Neuronal stem cell (in vitro differentiated cells): ENCODE data around the gene CLEC18A.
"Not testable (repeated sequence)": the region's sequence is repeated elsewhere in the genome, so short reads cannot be mapped to it uniquely, and the experiment has no call there.

ENCODE experiments used
- DNase-seq: peaks from one replicate; pipeline ENCODE4 v3.0.0-alpha.2; 2013; ENCODE audit warnings: low spot score
- H2AFZ ChIP-seq: one replicate; pipeline ENCODE4 v1.6.1; 2013; ENCODE audit warnings: mild to moderate bottlenecking, low read length, inconsistent platforms
- H2AK5ac ChIP-seq: 2 replicates; pipeline ENCODE4 v1.6.1; 2013; ENCODE audit warnings: low read depth, mild to moderate bottlenecking, inconsistent platforms, low read length, moderate library complexity, mixed read lengths
- H2BK120ac ChIP-seq: 2 replicates; pipeline ENCODE4 v1.6.1; 2013; ENCODE audit warnings: low read depth, mild to moderate bottlenecking, inconsistent platforms, low read length, moderate library complexity, mixed read lengths
- H2BK12ac ChIP-seq: one replicate; pipeline ENCODE4 v1.6.1; 2013; ENCODE audit warnings: low read length, inconsistent platforms
- H2BK15ac ChIP-seq: 2 replicates; pipeline ENCODE4 v1.6.1; 2013; ENCODE audit warnings: mild to moderate bottlenecking, low read length, inconsistent platforms, mixed read lengths
- H2BK5ac ChIP-seq: one replicate; pipeline ENCODE4 v1.6.1; 2013; ENCODE audit warnings: inconsistent platforms, mild to moderate bottlenecking, low read length, moderate library complexity
- H3K14ac ChIP-seq: one replicate; pipeline ENCODE4 v1.6.1; 2013; ENCODE audit warnings: low read length, inconsistent platforms
- H3K18ac ChIP-seq: 2 replicates; pipeline ENCODE4 v1.6.1; 2013; ENCODE audit warnings: low read length, inconsistent platforms
- H3K23ac ChIP-seq: 2 replicates; pipeline ENCODE4 v1.6.1; 2013; ENCODE audit warnings: low read depth, mild to moderate bottlenecking, mixed read lengths, low read length, inconsistent platforms; ENCODE audit not compliant: poor library complexity
- H3K27ac ChIP-seq: replicated peaks from 3 replicates; pipeline ENCODE4 v1.5.1; 2013; ENCODE audit warnings: low read length, inconsistent platforms
- H3K27me3 ChIP-seq, 3 experiments: 2 replicates each; pipeline ENCODE4 v1.6.1; 2013; ENCODE audit warnings: low read length in 3 of 3, mild to moderate bottlenecking in 2 of 3, inconsistent platforms in 1 of 3, low read depth in 1 of 3, mixed read lengths in 1 of 3, moderate library complexity in 1 of 3; ENCODE audit not compliant: control insufficient read depth in 3 of 3, insufficient read depth in 3 of 3
- H3K36me3 ChIP-seq, 2 donors: replicated peaks in 1 of 2; 2 replicates each; pipeline ENCODE4 v1.6.1; 2013; ENCODE audit warnings: low read length in 2 of 2; ENCODE audit not compliant: control insufficient read depth in 2 of 2, insufficient read depth in 2 of 2
- H3K4ac ChIP-seq: 2 replicates; pipeline ENCODE4 v1.6.1; 2013; ENCODE audit warnings: inconsistent platforms, mild to moderate bottlenecking, low read length, moderate library complexity
- H3K4me1 ChIP-seq, 2 donors: 1 replicate in 1 of 2; 2 replicates in 1 of 2; pipeline ENCODE4 v1.6.1; 2013; ENCODE audit warnings: low read length in 2 of 2, low read depth in 1 of 2; ENCODE audit not compliant: control insufficient read depth in 2 of 2, insufficient read depth in 1 of 2
- H3K4me2 ChIP-seq: one replicate; pipeline ENCODE4 v1.6.1; 2013; ENCODE audit warnings: mild to moderate bottlenecking, low read length, inconsistent platforms; ENCODE audit not compliant: insufficient read depth, poor library complexity, severe bottlenecking
- H3K4me3 ChIP-seq, 2 donors: 2 replicates each; pipeline ENCODE4 v1.5.1; 2013; ENCODE audit warnings: low read length in 2 of 2, mild to moderate bottlenecking in 2 of 2, inconsistent platforms in 1 of 2, moderate library complexity in 1 of 2
- H3K79me1 ChIP-seq: one replicate; pipeline ENCODE4 v1.6.1; 2013; ENCODE audit warnings: low read depth, mild to moderate bottlenecking, inconsistent platforms, low read length, moderate library complexity
- H3K9ac ChIP-seq: one replicate; pipeline ENCODE4 v1.6.1; 2013; ENCODE audit warnings: mild to moderate bottlenecking, low read depth, low read length, inconsistent platforms; ENCODE audit not compliant: poor library complexity
- H3K9me3 ChIP-seq, 2 donors: replicated peaks in 1 of 2; 2 replicates each; pipeline versions ENCODE3 to v1.6.1; 2013; ENCODE audit warnings: low read length in 2 of 2, mild to moderate bottlenecking in 2 of 2, inconsistent platforms in 1 of 2, low read depth in 1 of 2, mixed read lengths in 1 of 2, moderate library complexity in 1 of 2; ENCODE audit not compliant: control insufficient read depth in 2 of 2, insufficient read depth in 1 of 2
- H4K8ac ChIP-seq: one replicate; pipeline ENCODE4 v1.6.1; 2013; ENCODE audit warnings: low read depth, mild to moderate bottlenecking, inconsistent platforms, low read length, moderate library complexity
- H4K91ac ChIP-seq: one replicate; pipeline ENCODE4 v1.6.1; 2013; ENCODE audit warnings: low read length, low read depth, mild to moderate bottlenecking, inconsistent platforms; ENCODE audit not compliant: poor library complexity
- WGBS, 2 donors: extraction: QIAGEN DNeasy Blood & Tissue Kit; methylation state at CpG; one replicate each; pipeline ENCODE4 v1.1.7; 2013; ENCODE audit warnings: missing lambda C conversion rate in 2 of 2, mixed read lengths in 1 of 2; ENCODE audit not compliant: insufficient read length in 2 of 2, insufficient replicate concordance in 1 of 2; ENCODE audit errors: extremely low coverage in 2 of 2; 5-methylcytosine and 5-hydroxymethylcytosine counted together

The CLEC18A gene

DNA sequence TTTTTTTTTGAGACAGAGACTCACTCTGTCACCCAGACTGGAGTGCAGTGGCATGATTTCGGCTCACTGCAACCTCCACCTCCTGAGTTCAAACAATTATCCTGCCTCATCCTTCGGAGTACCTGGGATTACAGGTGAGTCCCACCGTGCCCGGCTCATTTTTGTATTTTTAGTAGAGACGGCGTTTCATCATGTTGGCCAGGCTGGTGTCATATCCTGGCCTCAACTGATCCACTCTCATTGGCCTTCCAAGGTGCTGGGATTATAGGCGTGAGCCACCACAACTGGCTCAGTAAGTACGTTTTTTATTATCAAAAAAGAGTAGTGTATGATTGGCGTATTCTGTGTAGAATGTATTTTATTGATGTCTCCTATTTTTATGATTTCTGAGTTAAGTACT lies 48.7 kb downstream of the CLEC18A start:
- not testable (repeated sequence) for H2BK15ac ChIP-seq, H2BK120ac ChIP-seq, H3K4ac ChIP-seq, DNase-seq, H3K9ac ChIP-seq, H3K23ac ChIP-seq, H3K27me3 ChIP-seq, H3K18ac ChIP-seq, H3K4me3 ChIP-seq, H3K4me1 ChIP-seq, H4K8ac ChIP-seq, H2BK5ac ChIP-seq, H3K79me1 ChIP-seq, H3K27ac ChIP-seq, H4K91ac ChIP-seq, H2AK5ac ChIP-seq, H3K14ac ChIP-seq, H3K9me3 ChIP-seq, H3K4me2 ChIP-seq, H2BK12ac ChIP-seq, H2AFZ ChIP-seq, H3K36me3 ChIP-seq
- no CpG with 5 or more reads among the region's 9 CpGs for WGBS, 2 donors

DNA sequence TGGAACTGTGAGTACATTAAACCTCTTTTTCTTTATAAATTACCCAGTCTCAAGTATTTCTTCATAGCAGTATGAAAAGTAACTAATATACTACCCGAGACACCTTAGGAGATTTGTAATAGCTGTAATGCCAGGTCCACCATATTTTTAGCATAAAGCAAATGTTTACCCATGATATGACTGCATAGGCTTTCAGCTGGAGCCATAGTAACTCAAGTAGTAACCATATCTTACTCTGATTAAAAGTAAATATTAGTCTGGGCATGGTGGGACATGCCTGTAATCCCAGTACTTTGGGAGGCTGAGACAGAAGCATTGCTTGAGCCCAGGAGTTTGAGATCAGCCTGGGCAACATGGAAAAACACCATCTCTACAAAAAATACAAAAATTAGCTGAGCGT lies 52.4 kb downstream of the CLEC18A start:
- WGBS, 2 donors, result no CpG with 5 or more reads among the region's 2 CpGs
- H2BK15ac ChIP-seq, H3K23ac ChIP-seq, H3K4me2 ChIP-seq, H2BK5ac ChIP-seq, H3K9me3 ChIP-seq, H2BK12ac ChIP-seq, H2BK120ac ChIP-seq, DNase-seq, H3K27ac ChIP-seq, H3K14ac ChIP-seq, H3K4me1 ChIP-seq, H4K8ac ChIP-seq, H3K9ac ChIP-seq, H3K36me3 ChIP-seq, H3K4ac ChIP-seq, H2AK5ac ChIP-seq, H2AFZ ChIP-seq, H3K79me1 ChIP-seq, H3K18ac ChIP-seq, H4K91ac ChIP-seq, H3K4me3 ChIP-seq, H3K27me3 ChIP-seq: not testable (repeated sequence)

DNA sequence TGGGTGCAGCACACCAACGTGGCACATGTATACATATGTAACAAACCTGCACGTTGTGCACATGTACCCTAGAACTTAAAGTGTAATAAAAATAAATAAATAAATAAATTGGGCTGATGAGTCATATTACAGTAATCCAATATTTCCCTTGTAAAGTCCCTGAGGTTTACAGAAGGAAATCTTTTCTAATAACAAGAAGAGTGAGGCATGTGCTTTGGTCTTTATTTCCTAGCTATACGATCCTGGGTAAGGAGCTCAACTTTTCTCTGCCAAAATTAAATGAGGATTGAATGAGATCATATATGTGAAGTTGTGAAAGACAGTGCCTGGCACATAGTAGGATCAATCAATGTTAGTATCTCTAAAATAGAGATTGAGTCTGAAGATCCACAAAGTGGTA lies 57.5 kb downstream of the CLEC18A start:
- not testable (repeated sequence) for H3K79me1 ChIP-seq, H3K4me2 ChIP-seq, H3K9ac ChIP-seq, H2AK5ac ChIP-seq, H3K18ac ChIP-seq, H3K27ac ChIP-seq, H2BK5ac ChIP-seq, H4K91ac ChIP-seq, H3K36me3 ChIP-seq, H3K14ac ChIP-seq, H2BK12ac ChIP-seq, H3K9me3 ChIP-seq, H4K8ac ChIP-seq, H3K4ac ChIP-seq, H3K23ac ChIP-seq, H3K4me1 ChIP-seq, H2BK15ac ChIP-seq, H2BK120ac ChIP-seq, H3K4me3 ChIP-seq, H3K27me3 ChIP-seq, H2AFZ ChIP-seq, DNase-seq
- WGBS, 2 donors, result no CpG with 5 or more reads among the region's 3 CpGs

DNA sequence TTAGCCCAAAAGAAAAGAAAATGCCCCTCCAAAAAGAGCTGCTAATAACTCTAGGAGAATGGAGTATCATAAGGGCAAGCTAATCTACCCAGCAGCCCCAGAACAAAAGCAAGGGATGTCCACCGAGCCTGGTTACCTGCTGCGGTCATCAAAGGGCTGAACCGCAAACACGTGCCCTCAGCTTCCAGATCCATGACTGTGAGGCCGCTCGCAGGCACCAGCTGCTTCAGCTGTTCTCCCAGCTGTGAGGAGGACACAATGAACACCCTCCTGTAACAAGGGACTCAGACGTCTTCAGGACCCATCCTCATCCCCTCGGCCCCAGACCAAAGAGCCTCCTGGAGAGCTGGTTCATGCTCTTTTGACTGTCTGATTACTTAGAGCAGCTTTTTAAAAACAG lies 59.5 kb downstream of the CLEC18A start:
- H2BK12ac ChIP-seq, H3K23ac ChIP-seq, H3K9ac ChIP-seq, H3K27ac ChIP-seq, H3K14ac ChIP-seq, H3K79me1 ChIP-seq, H3K9me3 ChIP-seq, H3K4ac ChIP-seq, H3K4me3 ChIP-seq, H2BK15ac ChIP-seq, H3K27me3 ChIP-seq, H2AFZ ChIP-seq, H3K4me2 ChIP-seq, H4K91ac ChIP-seq, H3K4me1 ChIP-seq, DNase-seq, H4K8ac ChIP-seq, H2BK120ac ChIP-seq, H2BK5ac ChIP-seq, H2AK5ac ChIP-seq, H3K18ac ChIP-seq, H3K36me3 ChIP-seq: not testable (repeated sequence)
- WGBS, 2 donors, result no CpG with 5 or more reads among the region's 8 CpGs
